Gastrocnemius medialis (tissue), 4 donors: ENCODE measurements around the gene CDH4.

Source experiments
- CTCF ChIP-seq, 5 experiments: fragments of 450-650 bp in 3 of 5; fragments of 200-600 bp in 2 of 5; sonication (generic) in 2 of 5; IDR thresholded peaks in 4 of 5; conservative IDR thresholded peaks in 1 of 5; 1 replicate in 4 of 5; 2 replicates in 1 of 5; pipeline ENCODE4 v1.5.1; 2016 to 2019; ENCODE audit warnings: antibody characterized with exemption in 5 of 5, mild to moderate bottlenecking in 3 of 5, moderate library complexity in 3 of 5
- POLR2A ChIP-seq, 2 donors: fragments of 450-650 bp; IDR thresholded peaks; one replicate each; pipeline ENCODE4 v1.6.1; 2017; ENCODE audit warnings: antibody characterized with exemption in 2 of 2, mild to moderate bottlenecking in 2 of 2, moderate library complexity in 2 of 2

GRCh38 chr20:61805365-61805764 lies 553.3 kb downstream of the CDH4 start:
- TF ChIP-seq CTCF (IDR thresholded peaks at IDR 0.05 in 4 of 5, conservative IDR thresholded peaks at IDR 0.05 in 1 of 5): no peak
- TF ChIP-seq POLR2A (IDR thresholded peaks at IDR 0.05): no peak
